Ovary (tissue), 9 donors: Measurements from ENCODE around the gene RNF5. TPM values are rescaled to one million over a fixed set of nuclear protein-coding genes. Genes with fewer than 3 reads are reported as not detected.

Source experiments
- DNase-seq, 5 donors: peaks; one replicate each; pipeline ENCODE4 v3.0.0-alpha.2; 2019 to 2020
- H3K27ac ChIP-seq, 2 donors: fragments of 200-600 bp; one replicate each; pipeline versions ENCODE4 v1.5.1 to v1.8.0; 2019 to 2022
- H3K27me3 ChIP-seq: fragments of 200-600 bp; one replicate; pipeline ENCODE4 v1.8.0; 2022
- H3K36me3 ChIP-seq: fragments of 200-600 bp; sonication (generic); one replicate; pipeline ENCODE4 v1.5.1; 2019
- H3K4me1 ChIP-seq: one replicate; pipeline ENCODE4 v1.8.1; 2013; ENCODE audit warnings: mild to moderate bottlenecking, moderate library complexity; ENCODE audit not compliant: insufficient read depth
- H3K4me3 ChIP-seq: fragments of 200-600 bp; sonication (generic); one replicate; pipeline ENCODE4 v1.5.1; 2017
- H3K9me3 ChIP-seq, 2 donors: fragments of 200-600 bp in 1 of 2; sonication (generic) in 1 of 2; one replicate each; pipeline versions ENCODE4 v1.5.1 to v1.8.1; 2013 to 2019; ENCODE audit warnings: mild to moderate bottlenecking in 1 of 2, moderate library complexity in 1 of 2
- EP300 ChIP-seq: sonication (generic); formaldehyde crosslinking; IDR thresholded peaks from one replicate; pipeline ENCODE4 v1.6.1; 2017; ENCODE audit warnings: antibody characterized with exemption
- POLR2A ChIP-seq: fragments of 450-650 bp; IDR thresholded peaks from one replicate; pipeline ENCODE4 v1.6.1; 2017; ENCODE audit warnings: antibody characterized with exemption, mild to moderate bottlenecking, moderate library complexity
- WGBS, 3 donors: extraction: QIAGEN DNeasy Blood & Tissue Kit in 1 of 3; methylation state at CpG; one replicate each; pipeline versions ENCODE4 v1.1.5 to v1.1.7; 2013 to 2017; 5-methylcytosine and 5-hydroxymethylcytosine counted together
- intact Hi-C, 4 donors: fragments of 100-400 bp; cut with DNase I; formaldehyde crosslinking; loops; one replicate each; pipeline versions ENCODE4 v1.11.0 to v1.15.1; 2022 to 2023
- polyA plus RNA-seq, 2 donors: library from polyadenylated mRNA; stranded (reverse); fragments of 200-250 nt in 1 of 2; fragments of 350-450 nt in 1 of 2; fragmentation: Illumina TruSeq in 1 of 2; extraction: RNeasy Lipid Tissue Mini Kit (QIAGEN cat#74804) in 1 of 2; gene quantifications; one replicate each; pipeline ENCODE4 v1.2.3, GENCODE V29; 2013 to 2014
- total RNA-seq, 7 donors: library from RNA; depleted of rRNA in 2 of 7; stranded (reverse); fragments of >200 nt in 2 of 7; fragmentation: NEBNext Ultra II Directional in 3 of 7; extraction: Animal tissue kit (Norgen Biotek cat#: 25700) in 3 of 7; gene quantifications; one replicate each; pipeline versions ENCODE4 v1.1.0 to v1.2.4, GENCODE V29; 2016 to 2023
- TF ChIP-seq, protein P1 (sequence below), 3 donors: fragments of 450-650 bp in 2 of 3; fragments of 200-600 bp in 1 of 3; IDR thresholded peaks; one replicate each; pipeline versions ENCODE4 v1.5.1 to v1.8.0; 2016 to 2022; ENCODE audit warnings: antibody characterized with exemption in 3 of 3, mild to moderate bottlenecking in 1 of 3
- donor health status: DM: no; HTN: no; CAD: no; lungs with moderate emphysema.
- donor health status: DM: no; HTN: no; CAD: no.
- donor health status: Bipolar disorder and iron deficiency.
- donor health status: DM: yes; HTN: yes; CAD: no.
- donor health status: DM: no; HTN: no; CAD: no.
- donor health status: DM: yes; HTN: yes; CAD: no.

RNF5 gene
- total and polyA plus RNA-seq, 9 donors = 49.2 to 103 (median 78.5) TPM

DNA sequence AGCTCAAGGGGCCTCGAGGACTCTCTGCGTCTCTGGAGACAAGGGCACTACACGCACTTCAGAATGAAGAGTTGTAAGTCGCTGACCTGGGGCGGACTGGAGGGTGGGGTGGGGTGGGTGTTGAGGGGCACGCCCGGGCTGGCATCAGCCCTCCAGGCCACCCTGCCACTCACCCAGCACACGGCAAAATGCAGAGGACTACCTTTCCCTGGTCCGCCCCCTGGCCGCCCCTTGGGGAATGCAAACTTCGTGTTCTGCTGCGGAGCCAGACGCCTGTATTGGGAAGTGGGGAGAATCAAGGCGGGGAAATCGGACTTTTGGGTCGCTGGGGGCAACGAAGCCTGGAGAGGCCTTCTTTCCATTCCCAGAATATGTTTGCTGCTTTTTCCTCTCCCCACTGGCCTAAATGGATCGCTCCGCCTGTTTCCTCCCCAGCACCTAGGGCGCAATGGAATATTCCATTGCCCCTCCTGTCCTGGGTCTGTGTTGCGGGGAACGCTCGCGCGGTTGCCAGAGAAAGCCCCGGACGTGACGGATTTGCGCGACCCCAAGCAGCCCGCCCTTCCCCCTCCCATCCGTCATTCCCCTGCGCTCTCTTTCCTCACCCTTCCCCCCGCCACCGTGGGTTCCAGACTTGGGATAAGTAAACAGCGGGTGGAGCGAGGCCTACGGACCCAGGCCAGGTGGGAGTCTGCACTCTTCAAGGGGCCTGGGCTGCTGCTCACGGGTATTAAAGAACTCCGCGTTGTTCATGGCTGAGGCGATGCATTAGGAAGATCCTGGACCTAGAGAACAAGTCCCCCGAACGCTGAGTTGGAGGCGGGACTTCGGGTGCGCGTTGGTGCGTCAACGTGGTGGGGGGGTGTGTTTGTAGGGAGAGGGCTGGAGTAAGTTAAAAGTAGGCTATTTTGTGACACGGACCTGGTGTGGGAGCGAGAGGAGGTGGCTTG is 24.4 kb upstream of the RNF5 start, which contains the start of gene PPT2:
TSS of gene PPT2 (plus strand) at position 578 of the 950 bp plus-strand sequence. CDS start 454 bp downstream, outside the sequence.
- Histone ChIP-seq H3K4me3 (peak within 1 kb of the TSS; percentile 51), H3K27ac (peak within 1 kb of the TSS; percentile 90 to 94), H3K36me3 (no peaks in the 10 kb centered on the region), H3K27me3 (no peaks in the 10 kb centered on the region), H3K4me1 (peaks cover 9% of the 10 kb centered on the region), H3K9me3 (no peaks in the 10 kb centered on the region)
- TF ChIP-seq POLR2A (peak; percentile 71), EP300 (peak; percentile 16)
- TF ChIP-seq, protein P1, sequence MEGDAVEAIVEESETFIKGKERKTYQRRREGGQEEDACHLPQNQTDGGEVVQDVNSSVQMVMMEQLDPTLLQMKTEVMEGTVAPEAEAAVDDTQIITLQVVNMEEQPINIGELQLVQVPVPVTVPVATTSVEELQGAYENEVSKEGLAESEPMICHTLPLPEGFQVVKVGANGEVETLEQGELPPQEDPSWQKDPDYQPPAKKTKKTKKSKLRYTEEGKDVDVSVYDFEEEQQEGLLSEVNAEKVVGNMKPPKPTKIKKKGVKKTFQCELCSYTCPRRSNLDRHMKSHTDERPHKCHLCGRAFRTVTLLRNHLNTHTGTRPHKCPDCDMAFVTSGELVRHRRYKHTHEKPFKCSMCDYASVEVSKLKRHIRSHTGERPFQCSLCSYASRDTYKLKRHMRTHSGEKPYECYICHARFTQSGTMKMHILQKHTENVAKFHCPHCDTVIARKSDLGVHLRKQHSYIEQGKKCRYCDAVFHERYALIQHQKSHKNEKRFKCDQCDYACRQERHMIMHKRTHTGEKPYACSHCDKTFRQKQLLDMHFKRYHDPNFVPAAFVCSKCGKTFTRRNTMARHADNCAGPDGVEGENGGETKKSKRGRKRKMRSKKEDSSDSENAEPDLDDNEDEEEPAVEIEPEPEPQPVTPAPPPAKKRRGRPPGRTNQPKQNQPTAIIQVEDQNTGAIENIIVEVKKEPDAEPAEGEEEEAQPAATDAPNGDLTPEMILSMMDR (IDR thresholded peaks at IDR 0.05) = peak in 2 of 3 donors; percentile 39 to 46
- peak; percentile 94 to 97 (median 95) for DNase-seq
- intact Hi-C loops = loop anchor here in 3 of 4 donors (2.0 to 10.0 kb wide), 3 partner anchors 35 to 69 kb away; no protein-coding TSS in a partner anchor
- WGBS, 3 donors = 0 to 1% (median 1%) methylated on average over 51 to 52 of the region's 52 CpGs

DNA sequence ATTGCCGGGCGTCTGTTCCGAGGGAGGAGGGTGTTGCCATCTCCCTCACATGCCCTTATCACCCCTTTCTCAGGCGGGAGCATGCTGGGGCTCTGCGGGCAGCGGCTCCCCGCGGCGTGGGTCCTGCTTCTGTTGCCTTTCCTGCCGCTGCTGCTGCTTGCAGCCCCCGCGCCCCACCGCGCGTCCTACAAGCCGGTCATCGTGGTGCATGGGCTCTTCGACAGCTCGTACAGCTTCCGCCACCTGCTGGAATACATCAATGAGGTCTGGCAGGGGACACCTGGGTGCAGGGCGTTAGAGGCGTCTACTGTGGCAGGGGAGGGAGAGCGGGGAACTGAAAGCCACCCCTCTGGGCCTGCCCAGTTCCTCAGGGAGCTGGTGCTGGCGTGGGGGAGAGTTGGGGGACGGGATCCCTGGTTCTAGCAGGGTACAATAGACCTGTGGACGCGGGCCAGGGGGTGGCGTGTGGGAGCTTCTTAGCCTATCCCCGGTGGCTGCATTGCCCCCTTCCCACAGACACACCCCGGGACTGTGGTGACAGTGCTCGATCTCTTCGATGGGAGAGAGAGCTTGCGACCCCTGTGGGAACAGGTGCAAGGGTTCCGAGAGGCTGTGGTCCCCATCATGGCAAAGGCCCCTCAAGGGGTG is 23.6 kb upstream of the RNF5 start:
- Histone ChIP-seq H3K4me3 (peak overlapping the region; percentile 51), H3K27ac (peak overlapping the region; percentile 90 to 94), H3K4me1 (peaks cover 9% of the 10 kb centered on the region), H3K36me3 (no peaks in the 10 kb centered on the region), H3K27me3 (no peaks in the 10 kb centered on the region), H3K9me3 (no peaks in the 10 kb centered on the region)
- intact Hi-C loops = loop anchor here in 3 of 4 donors (2.0 to 10.0 kb wide), 3 partner anchors 36 to 70 kb away; no protein-coding TSS in a partner anchor
- TF ChIP-seq, protein P1 (IDR thresholded peaks at IDR 0.05) = peak in 2 of 3 donors; percentile 86 to 87
- TF ChIP-seq POLR2A (no peak), EP300 (no peak)
- DNase-seq = peak; percentile 76 to 84 (median 82)
- 1 to 5% (median 2%) methylated on average over 33 to 34 of the region's 34 CpGs for WGBS, 3 donors

DNA sequence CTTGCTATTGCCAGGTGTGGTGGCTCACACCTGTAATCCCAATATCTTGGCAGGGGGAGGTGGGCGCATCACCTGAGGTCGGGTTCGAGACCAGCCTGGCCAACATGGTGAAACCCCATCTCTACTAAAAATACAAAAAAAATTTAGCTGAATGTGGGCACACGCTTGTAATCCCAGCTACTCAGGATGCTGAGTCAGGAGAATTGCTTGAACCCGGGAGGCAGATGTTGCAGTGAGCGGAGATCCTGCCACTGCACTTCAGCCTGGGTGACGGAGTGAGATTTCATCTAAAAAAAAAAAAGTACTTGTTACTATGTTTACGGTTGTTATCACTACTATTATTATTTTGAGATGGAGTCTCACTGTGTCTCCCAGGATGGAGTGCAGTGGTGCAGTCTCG is 21.3 kb upstream of the RNF5 start:
- Histone ChIP-seq H3K27ac (no peak overlapping the region), H3K4me1 (peaks cover 9% of the 10 kb centered on the region), H3K4me3 (no peak overlapping the region), H3K9me3 (no peaks in the 10 kb centered on the region), H3K27me3 (no peaks in the 10 kb centered on the region), H3K36me3 (no peaks in the 10 kb centered on the region)
- intact Hi-C loops = loop anchor here in 1 of 4 donors (10.0 kb wide), 1 partner anchor 72 kb away; no protein-coding TSS in a partner anchor
- TF ChIP-seq, protein P1 (IDR thresholded peaks at IDR 0.05) = no peak
- no peak for TF ChIP-seq POLR2A
- whole genome bisulfite sequencing, 3 donors = 78 to 87% (median 79%) methylated on average over 9 of the region's 9 CpGs
- no peak for DNase-seq

DNA sequence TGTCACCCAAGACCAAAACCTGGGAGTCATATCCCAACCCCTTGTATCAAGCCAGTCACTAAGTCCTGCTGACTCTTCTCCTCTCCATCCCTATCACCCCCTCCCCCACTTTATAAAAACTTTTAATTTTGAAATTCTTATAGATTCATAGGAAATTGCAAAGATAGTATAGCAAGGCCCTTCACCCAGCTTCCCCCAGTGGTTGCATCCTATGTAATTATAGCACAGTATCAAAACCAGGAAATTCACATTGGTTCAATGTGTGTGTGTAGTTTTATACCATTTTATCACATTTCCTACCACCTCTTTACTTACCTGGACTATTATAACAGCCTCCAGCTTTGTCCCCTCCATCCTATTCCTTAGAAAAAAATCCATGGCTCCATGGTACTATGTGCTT is 20.2 kb upstream of the RNF5 start:
- intact Hi-C loops = loop anchor here in 1 of 4 donors (10.0 kb wide), 1 partner anchor 73 kb away; no protein-coding TSS in a partner anchor
- peaks cover 6% of the 10 kb centered on the region for H3K4me1 ChIP-seq
- no peak for DNase-seq
- H3K4me3 ChIP-seq = no peak overlapping the region
- H3K27ac ChIP-seq = no peak overlapping the region
- no peaks in the 10 kb centered on the region for H3K27me3 ChIP-seq
- TF ChIP-seq, protein P1 (IDR thresholded peaks at IDR 0.05) = no peak
- TF ChIP-seq EP300 = no peak
- no peak for TF ChIP-seq POLR2A
- H3K9me3 ChIP-seq = no peaks in the 10 kb centered on the region
- H3K36me3 ChIP-seq = no peaks in the 10 kb centered on the region
